WTC11 (cell line): Measurements from ENCODE around the gene BBS9. TPM values are rescaled to one million over a fixed set of nuclear protein-coding genes. Genes with fewer than 3 reads are reported as not detected.

Experiments
- ATAC-seq: fragments of 200-7000 bp; cut with Tn5 transposase; 2 replicates; pipeline ENCODE4 v1.10.0; 2021; ENCODE audit warnings: mild to moderate bottlenecking, moderate library complexity
- CTCF ChIA-PET: fragments of 300-600 bp; sonication (Branson Sonifier 250); formaldehyde crosslinking; loops from one replicate; lab custom pipeline; 2021; ENCODE audit warnings: antibody characterized with exemption; lab: Charles Lee
- POLR2A ChIA-PET: fragments of 350-600 bp; sonication (Branson Sonifier 250); formaldehyde crosslinking; loops from one replicate; lab custom pipeline; 2021; ENCODE audit warnings: antibody characterized with exemption; lab: Charles Lee
- DNase-seq: peaks from one replicate; pipeline ENCODE4 v3.0.0; 2021; ENCODE audit warnings: low spot score
- H3K27ac Mint-ChIP-seq: 2 replicates; pipeline ENCODE4 v1.8.0; 2021; ENCODE audit warnings: mixed read lengths
- H3K27me3 Mint-ChIP-seq: 2 replicates; pipeline ENCODE4 v1.8.0; 2021; ENCODE audit warnings: low read depth, mild to moderate bottlenecking, moderate library complexity, mixed read lengths
- H3K36me3 Mint-ChIP-seq: 2 replicates; pipeline ENCODE4 v1.8.0; 2021; ENCODE audit warnings: mixed read lengths
- H3K4me1 Mint-ChIP-seq: 2 replicates; pipeline ENCODE4 v1.8.0; 2022; ENCODE audit warnings: mixed read lengths
- H3K4me3 Mint-ChIP-seq: 2 replicates; pipeline ENCODE4 v1.8.0; 2021; ENCODE audit warnings: mild to moderate bottlenecking, moderate library complexity, mixed read lengths
- H3K9me3 Mint-ChIP-seq: 2 replicates; pipeline ENCODE4 v1.8.0; 2021; ENCODE audit warnings: mixed read lengths
- ATF1 ChIP-seq: sonication (generic); formaldehyde crosslinking; IDR thresholded peaks from 2 replicates; pipeline ENCODE4 v1.8.1; 2023; ENCODE audit warnings: mild to moderate bottlenecking, moderate library complexity, missing genetic modification reagents
- CREM ChIP-seq: sonication (generic); formaldehyde crosslinking; IDR thresholded peaks from 2 replicates; pipeline ENCODE4 v1.8.1; 2022; ENCODE audit warnings: mild to moderate bottlenecking, missing genetic modification reagents, moderate library complexity
- FOXP1 ChIP-seq: sonication (generic); formaldehyde crosslinking; IDR thresholded peaks from 2 replicates; pipeline ENCODE4 v1.8.0; 2022; ENCODE audit warnings: missing genetic modification reagents, mild to moderate bottlenecking, moderate library complexity, borderline replicate concordance
- GABPB1 ChIP-seq: sonication (generic); formaldehyde crosslinking; IDR thresholded peaks from 2 replicates; pipeline ENCODE4 v1.8.1; 2023; ENCODE audit warnings: mild to moderate bottlenecking, missing genetic modification reagents
- GTF2I ChIP-seq: fragments of 250-450 bp; sonication (Bioruptor Pico); conservative IDR thresholded peaks from 2 replicates; pipeline ENCODE4 v1.4.0; 2021; ENCODE audit warnings: mild to moderate bottlenecking
- JAZF1 ChIP-seq: fragments of 250-450 bp; sonication (Bioruptor Pico); IDR thresholded peaks from 2 replicates; pipeline ENCODE4 v1.9.0; 2021; ENCODE audit warnings: moderate library complexity, mild to moderate bottlenecking, inconsistent platforms
- NR1H2 ChIP-seq: sonication (generic); formaldehyde crosslinking; IDR thresholded peaks from 2 replicates; pipeline ENCODE4 v1.9.0; 2021; ENCODE audit warnings: mild to moderate bottlenecking, moderate library complexity, missing genetic modification reagents
- NR3C1 ChIP-seq: sonication (generic); formaldehyde crosslinking; conservative IDR thresholded peaks from 2 replicates; pipeline ENCODE4 v1.8.1; 2023; ENCODE audit warnings: low read depth, mild to moderate bottlenecking, missing genetic modification reagents
- SOX15 ChIP-seq: fragments of 250-450 bp; sonication (Bioruptor Pico); IDR thresholded peaks from 2 replicates; pipeline ENCODE4 v1.9.0; 2021; ENCODE audit warnings: mild to moderate bottlenecking
- TEAD4 ChIP-seq: sonication (generic); formaldehyde crosslinking; IDR thresholded peaks from 2 replicates; pipeline ENCODE4 v1.8.0; 2022; ENCODE audit warnings: mild to moderate bottlenecking, missing genetic modification reagents
- ZMAT4 ChIP-seq: fragments of 250-450 bp; sonication (Bioruptor Pico); IDR thresholded peaks from 2 replicates; pipeline ENCODE4 v1.9.0; 2021; ENCODE audit warnings: mild to moderate bottlenecking
- ZNF512 ChIP-seq: sonication (generic); formaldehyde crosslinking; IDR thresholded peaks from 2 replicates; pipeline ENCODE4 v1.8.1; 2022; ENCODE audit warnings: missing genetic modification reagents, borderline replicate concordance
- total RNA-seq: library from RNA; stranded (reverse); gene quantifications from 3 replicates; pipeline ENCODE4 v1.2.3, GENCODE V29; 2021
- TF ChIP-seq, protein P1 (sequence below): sonication (generic); formaldehyde crosslinking; conservative IDR thresholded peaks from 2 replicates; pipeline ENCODE4 v1.8.1; 2023; ENCODE audit warnings: mild to moderate bottlenecking, low read depth, missing genetic modification reagents, moderate library complexity
- TF ChIP-seq, protein P2 (sequence below): sonication (generic); formaldehyde crosslinking; IDR thresholded peaks from 2 replicates; pipeline ENCODE4 v1.8.0; 2023; ENCODE audit warnings: mild to moderate bottlenecking, missing genetic modification reagents
- TF ChIP-seq, protein P3 (sequence below): sonication (generic); formaldehyde crosslinking; IDR thresholded peaks from 2 replicates; pipeline ENCODE4 v1.8.0; 2022; ENCODE audit warnings: missing genetic modification reagents
- TF ChIP-seq, protein P4 (sequence below): sonication (generic); formaldehyde crosslinking; IDR thresholded peaks from 2 replicates; pipeline ENCODE4 v1.8.1; 2023; ENCODE audit warnings: mild to moderate bottlenecking, missing genetic modification reagents, moderate library complexity
- TF ChIP-seq, protein P5 (sequence below): sonication (generic); formaldehyde crosslinking; IDR thresholded peaks from 2 replicates; pipeline ENCODE4 v1.8.1; 2023; ENCODE audit warnings: mild to moderate bottlenecking, missing genetic modification reagents

Gene BBS9
- total RNA-seq, 1 experiment from 2014 or later: 56.6 TPM

GRCh38 chr7:33339074-33339790, 209.9 kb downstream of the BBS9 start:
- no peak for ATAC-seq
- POLR2A ChIA-PET: interaction anchor here (0.6 kb wide), 1 partner anchor 193 kb away, joined by 6 read pairs; no protein-coding TSS in a partner anchor
- Mint-ChIP-seq H3K36me3 (no peaks in the 10 kb centered on the region), H3K9me3 (no peaks in the 10 kb centered on the region), H3K27me3 (no peaks in the 10 kb centered on the region), H3K4me1 (0 out of 2 replicates have a peak, but pooled peaks cover 3% of the 10 kb centered on the region), H3K27ac (no peak overlapping the region), H3K4me3 (no peak overlapping the region)
- CTCF ChIA-PET: interaction anchor here (1.2 to 1.7 kb wide), 2 partner anchors 21 to 96 kb away, joined by 3 read pairs; no protein-coding TSS in a partner anchor
- TF ChIP-seq JAZF1: no peak
- TF ChIP-seq GTF2I (CRISPR knock-in tag): no peak
- TF ChIP-seq, protein P1, sequence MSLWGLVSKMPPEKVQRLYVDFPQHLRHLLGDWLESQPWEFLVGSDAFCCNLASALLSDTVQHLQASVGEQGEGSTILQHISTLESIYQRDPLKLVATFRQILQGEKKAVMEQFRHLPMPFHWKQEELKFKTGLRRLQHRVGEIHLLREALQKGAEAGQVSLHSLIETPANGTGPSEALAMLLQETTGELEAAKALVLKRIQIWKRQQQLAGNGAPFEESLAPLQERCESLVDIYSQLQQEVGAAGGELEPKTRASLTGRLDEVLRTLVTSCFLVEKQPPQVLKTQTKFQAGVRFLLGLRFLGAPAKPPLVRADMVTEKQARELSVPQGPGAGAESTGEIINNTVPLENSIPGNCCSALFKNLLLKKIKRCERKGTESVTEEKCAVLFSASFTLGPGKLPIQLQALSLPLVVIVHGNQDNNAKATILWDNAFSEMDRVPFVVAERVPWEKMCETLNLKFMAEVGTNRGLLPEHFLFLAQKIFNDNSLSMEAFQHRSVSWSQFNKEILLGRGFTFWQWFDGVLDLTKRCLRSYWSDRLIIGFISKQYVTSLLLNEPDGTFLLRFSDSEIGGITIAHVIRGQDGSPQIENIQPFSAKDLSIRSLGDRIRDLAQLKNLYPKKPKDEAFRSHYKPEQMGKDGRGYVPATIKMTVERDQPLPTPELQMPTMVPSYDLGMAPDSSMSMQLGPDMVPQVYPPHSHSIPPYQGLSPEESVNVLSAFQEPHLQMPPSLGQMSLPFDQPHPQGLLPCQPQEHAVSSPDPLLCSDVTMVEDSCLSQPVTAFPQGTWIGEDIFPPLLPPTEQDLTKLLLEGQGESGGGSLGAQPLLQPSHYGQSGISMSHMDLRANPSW: no peak
- TF ChIP-seq ZMAT4 (CRISPR knock-in tag): no peak
- no peak for TF ChIP-seq ZNF512 (CRISPR knock-in tag)
- TF ChIP-seq, protein P2, sequence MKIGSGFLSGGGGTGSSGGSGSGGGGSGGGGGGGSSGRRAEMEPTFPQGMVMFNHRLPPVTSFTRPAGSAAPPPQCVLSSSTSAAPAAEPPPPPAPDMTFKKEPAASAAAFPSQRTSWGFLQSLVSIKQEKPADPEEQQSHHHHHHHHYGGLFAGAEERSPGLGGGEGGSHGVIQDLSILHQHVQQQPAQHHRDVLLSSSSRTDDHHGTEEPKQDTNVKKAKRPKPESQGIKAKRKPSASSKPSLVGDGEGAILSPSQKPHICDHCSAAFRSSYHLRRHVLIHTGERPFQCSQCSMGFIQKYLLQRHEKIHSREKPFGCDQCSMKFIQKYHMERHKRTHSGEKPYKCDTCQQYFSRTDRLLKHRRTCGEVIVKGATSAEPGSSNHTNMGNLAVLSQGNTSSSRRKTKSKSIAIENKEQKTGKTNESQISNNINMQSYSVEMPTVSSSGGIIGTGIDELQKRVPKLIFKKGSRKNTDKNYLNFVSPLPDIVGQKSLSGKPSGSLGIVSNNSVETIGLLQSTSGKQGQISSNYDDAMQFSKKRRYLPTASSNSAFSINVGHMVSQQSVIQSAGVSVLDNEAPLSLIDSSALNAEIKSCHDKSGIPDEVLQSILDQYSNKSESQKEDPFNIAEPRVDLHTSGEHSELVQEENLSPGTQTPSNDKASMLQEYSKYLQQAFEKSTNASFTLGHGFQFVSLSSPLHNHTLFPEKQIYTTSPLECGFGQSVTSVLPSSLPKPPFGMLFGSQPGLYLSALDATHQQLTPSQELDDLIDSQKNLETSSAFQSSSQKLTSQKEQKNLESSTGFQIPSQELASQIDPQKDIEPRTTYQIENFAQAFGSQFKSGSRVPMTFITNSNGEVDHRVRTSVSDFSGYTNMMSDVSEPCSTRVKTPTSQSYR: no peak
- TF ChIP-seq CREM (CRISPR knock-in tag): no peak
- TF ChIP-seq SOX15: no peak
- TF ChIP-seq, all 79 proteins: peak for 0
- DNase-seq: no peak

- peaks cover 13% of the 10 kb centered on the region for H3K4me1 Mint-ChIP-seq
- no peaks in the 10 kb centered on the region for H3K9me3 Mint-ChIP-seq
- ChIA-PET CTCF (interaction anchor here (1.5 kb wide), 1 partner anchor 12 kb away, joined by 4 read pairs; no protein-coding TSS in a partner anchor), POLR2A (no interaction called here)
- ATAC-seq (no peak), DNase-seq (no peak)
- no peaks in the 10 kb centered on the region for H3K36me3 Mint-ChIP-seq
- H3K4me3 Mint-ChIP-seq: no peak overlapping the region
- no peak overlapping the region for H3K27ac Mint-ChIP-seq
- H3K27me3 Mint-ChIP-seq: no peaks in the 10 kb centered on the region
- TF ChIP-seq ATF1 (CRISPR knock-in tag) (no peak), TEAD4 (no peak), GABPB1 (CRISPR knock-in tag) (no peak), NR1H2 (CRISPR knock-in tag) (no peak), FOXP1 (CRISPR knock-in tag) (no peak), NR3C1 (CRISPR knock-in tag) (no peak)
- TF ChIP-seq, protein P3, sequence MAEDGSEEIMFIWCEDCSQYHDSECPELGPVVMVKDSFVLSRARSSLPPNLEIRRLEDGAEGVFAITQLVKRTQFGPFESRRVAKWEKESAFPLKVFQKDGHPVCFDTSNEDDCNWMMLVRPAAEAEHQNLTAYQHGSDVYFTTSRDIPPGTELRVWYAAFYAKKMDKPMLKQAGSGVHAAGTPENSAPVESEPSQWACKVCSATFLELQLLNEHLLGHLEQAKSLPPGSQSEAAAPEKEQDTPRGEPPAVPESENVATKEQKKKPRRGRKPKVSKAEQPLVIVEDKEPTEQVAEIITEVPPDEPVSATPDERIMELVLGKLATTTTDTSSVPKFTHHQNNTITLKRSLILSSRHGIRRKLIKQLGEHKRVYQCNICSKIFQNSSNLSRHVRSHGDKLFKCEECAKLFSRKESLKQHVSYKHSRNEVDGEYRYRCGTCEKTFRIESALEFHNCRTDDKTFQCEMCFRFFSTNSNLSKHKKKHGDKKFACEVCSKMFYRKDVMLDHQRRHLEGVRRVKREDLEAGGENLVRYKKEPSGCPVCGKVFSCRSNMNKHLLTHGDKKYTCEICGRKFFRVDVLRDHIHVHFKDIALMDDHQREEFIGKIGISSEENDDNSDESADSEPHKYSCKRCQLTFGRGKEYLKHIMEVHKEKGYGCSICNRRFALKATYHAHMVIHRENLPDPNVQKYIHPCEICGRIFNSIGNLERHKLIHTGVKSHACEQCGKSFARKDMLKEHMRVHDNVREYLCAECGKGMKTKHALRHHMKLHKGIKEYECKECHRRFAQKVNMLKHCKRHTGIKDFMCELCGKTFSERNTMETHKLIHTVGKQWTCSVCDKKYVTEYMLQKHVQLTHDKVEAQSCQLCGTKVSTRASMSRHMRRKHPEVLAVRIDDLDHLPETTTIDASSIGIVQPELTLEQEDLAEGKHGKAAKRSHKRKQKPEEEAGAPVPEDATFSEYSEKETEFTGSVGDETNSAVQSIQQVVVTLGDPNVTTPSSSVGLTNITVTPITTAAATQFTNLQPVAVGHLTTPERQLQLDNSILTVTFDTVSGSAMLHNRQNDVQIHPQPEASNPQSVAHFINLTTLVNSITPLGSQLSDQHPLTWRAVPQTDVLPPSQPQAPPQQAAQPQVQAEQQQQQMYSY (CRISPR knock-in tag): no peak
- TF ChIP-seq, protein P4, sequence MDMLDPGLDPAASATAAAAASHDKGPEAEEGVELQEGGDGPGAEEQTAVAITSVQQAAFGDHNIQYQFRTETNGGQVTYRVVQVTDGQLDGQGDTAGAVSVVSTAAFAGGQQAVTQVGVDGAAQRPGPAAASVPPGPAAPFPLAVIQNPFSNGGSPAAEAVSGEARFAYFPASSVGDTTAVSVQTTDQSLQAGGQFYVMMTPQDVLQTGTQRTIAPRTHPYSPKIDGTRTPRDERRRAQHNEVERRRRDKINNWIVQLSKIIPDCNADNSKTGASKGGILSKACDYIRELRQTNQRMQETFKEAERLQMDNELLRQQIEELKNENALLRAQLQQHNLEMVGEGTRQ: no peak
- TF ChIP-seq, protein P5, sequence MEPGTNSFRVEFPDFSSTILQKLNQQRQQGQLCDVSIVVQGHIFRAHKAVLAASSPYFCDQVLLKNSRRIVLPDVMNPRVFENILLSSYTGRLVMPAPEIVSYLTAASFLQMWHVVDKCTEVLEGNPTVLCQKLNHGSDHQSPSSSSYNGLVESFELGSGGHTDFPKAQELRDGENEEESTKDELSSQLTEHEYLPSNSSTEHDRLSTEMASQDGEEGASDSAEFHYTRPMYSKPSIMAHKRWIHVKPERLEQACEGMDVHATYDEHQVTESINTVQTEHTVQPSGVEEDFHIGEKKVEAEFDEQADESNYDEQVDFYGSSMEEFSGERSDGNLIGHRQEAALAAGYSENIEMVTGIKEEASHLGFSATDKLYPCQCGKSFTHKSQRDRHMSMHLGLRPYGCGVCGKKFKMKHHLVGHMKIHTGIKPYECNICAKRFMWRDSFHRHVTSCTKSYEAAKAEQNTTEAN: no peak
- TF ChIP-seq, protein P2: no peak
Measured at GRCh38 chr7:33346055-33346454, 216.7 kb downstream of the BBS9 start.
